22Rv1 (cell line): Measurements from ENCODE around the gene AQP9.
A peak's percentile ranks its signal among the peaks of the same experiment; 100 is the strongest.
"Not testable (repeated sequence)": the region's sequence is repeated elsewhere in the genome, so short reads cannot be mapped to it uniquely, and the experiment has no call there.

ENCODE experiments used
- H3K27ac ChIP-seq: fragments of 450-650 bp; 2 replicates; pipeline ENCODE4 v1.5.1; 2017
- CTCF ChIP-seq: fragments of 450-650 bp; IDR thresholded peaks from 2 replicates; pipeline ENCODE4 v1.5.1; 2017; ENCODE audit warnings: mild to moderate bottlenecking
- ZFX ChIP-seq: fragments of 450-650 bp; IDR thresholded peaks from 2 replicates; pipeline ENCODE4 v1.6.1; 2017; ENCODE audit warnings: antibody characterized with exemption, borderline replicate concordance

Gene AQP9

DNA sequence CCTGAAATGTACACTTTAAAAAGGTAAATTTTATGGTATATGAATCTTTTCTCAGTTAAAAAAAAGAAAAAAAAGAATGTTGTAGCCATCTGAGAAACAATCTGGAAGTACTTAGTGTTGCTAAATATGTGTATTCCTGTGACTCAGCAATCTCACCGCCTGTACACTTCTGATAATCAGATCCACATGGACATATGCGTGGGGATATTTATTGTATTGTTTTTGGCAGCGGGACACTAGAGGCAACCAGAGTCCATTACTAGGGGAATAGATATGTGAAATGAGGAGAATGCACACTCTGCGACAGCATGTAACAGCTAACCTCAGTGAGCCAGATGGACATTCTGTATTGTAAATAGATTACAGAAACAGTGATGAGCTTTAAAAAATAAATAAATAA is 65.4 kb downstream of the AQP9 start:
- H3K27ac ChIP-seq = no peak overlapping the region
- TF ChIP-seq CTCF (no peak), ZFX (no peak)

- TF ChIP-seq CTCF (no peak), ZFX (no peak)
- no peak overlapping the region for H3K27ac ChIP-seq
Measured at GRCh38 chr15:58206151-58206550, 68.0 kb downstream of the AQP9 start.

GRCh38 chr15:58208217-58208616 is 70.0 kb downstream of the AQP9 start:
- H3K27ac ChIP-seq = not testable (repeated sequence)

DNA sequence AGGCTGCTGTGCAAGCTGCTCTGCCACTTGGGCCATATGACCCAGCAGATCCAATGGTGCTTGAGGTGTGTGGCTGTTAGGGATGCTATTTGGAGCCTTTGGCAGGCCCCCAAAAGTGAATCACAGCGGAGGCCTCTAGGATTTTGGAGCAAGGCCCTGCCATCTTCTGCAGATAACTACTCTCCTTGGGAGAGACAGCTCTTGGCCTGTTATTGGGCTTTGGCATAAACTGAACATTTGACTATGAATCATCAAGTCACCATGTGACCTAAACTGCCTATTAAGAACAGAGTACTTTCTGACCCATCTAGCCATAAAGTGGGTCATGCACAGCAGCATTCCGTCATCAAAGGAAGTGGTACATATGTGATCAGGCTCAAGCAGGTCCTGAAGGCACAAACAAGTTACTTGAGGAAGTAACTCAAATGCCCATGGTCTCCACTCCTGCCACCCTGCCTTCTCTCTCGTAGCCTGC is 70.9 kb downstream of the AQP9 start:
- H3K27ac ChIP-seq = not testable (repeated sequence)

DNA sequence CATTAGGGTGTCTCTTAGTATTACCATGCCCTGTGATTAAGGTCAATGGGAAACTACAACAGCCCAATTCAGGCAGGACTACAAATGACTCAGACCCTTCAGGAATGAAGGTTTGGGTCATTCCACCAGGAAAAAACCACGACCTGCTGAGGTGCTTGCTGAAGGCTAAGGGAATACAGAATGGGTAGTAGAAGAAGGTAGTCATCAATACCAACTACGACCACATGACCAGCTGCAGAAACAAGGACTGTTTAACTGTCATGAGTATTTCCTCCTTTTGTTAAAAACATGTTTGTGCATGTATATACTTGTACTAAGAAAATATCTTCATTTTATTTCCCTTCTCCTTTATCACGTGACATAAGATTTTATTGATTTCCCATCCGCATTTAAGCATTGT is 71.8 kb downstream of the AQP9 start:
- H3K27ac ChIP-seq = not testable (repeated sequence)

DNA sequence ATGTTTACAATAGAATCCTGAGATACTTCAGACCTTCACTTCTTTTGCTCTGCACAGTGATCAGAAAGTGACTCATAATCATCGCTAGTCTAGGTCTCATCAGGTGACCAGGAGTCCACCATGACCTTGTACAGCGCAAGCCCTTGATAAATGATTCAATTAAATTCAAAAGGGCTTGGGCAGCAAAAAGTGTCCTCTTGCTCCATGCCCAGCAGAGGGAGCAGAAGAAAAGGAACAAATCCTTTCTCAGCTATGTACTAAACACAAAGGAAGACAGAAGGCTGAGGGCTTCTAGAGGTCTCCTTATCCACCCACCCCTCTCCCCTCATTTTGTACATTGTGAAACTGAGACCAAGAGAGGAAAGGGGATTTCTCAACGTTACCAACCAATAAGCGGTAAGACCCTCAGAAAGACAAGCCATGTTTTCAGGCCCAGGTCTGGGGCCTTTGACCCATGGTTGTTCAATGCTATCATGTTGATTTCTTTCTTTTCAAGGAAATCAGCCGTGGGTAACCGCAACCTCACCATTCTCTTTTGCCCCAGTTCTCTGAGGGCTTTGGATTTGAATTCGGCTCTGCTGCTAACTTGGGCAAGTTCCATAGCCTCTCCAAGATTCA is 74.8 kb downstream of the AQP9 start:
- TF ChIP-seq ZFX (no peak), CTCF (peak; percentile 63)
- no peak overlapping the region for H3K27ac ChIP-seq

GRCh38 chr15:58213587-58214338 is 75.6 kb downstream of the AQP9 start:
- TF ChIP-seq CTCF = no peak
- TF ChIP-seq ZFX = no peak
- no peak overlapping the region for H3K27ac ChIP-seq

GRCh38 chr15:58214591-58215340 is 76.6 kb downstream of the AQP9 start:
- H3K27ac ChIP-seq = no peak overlapping the region
- no peak for TF ChIP-seq CTCF
- no peak for TF ChIP-seq ZFX
